Heart right ventricle (tissue), 16 donors: ENCODE measurements around the gene TRMT2A. TPM values are rescaled to one million over a fixed set of nuclear protein-coding genes. Genes with fewer than 3 reads are reported as not detected.

ENCODE experiments used
- ATAC-seq, 8 donors: fragments of 200-7000 bp; cut with Tn5 transposase; one replicate each; pipeline ENCODE4 v1.9.1; 2020; ENCODE audit warnings: mild to moderate bottlenecking in 8 of 8, moderate library complexity in 8 of 8, moderate number of reproducible peaks in 1 of 8
- DNase-seq, 2 donors: peaks; one replicate each; pipeline ENCODE4 v3.0.0-alpha.2; 2020
- H3K27ac ChIP-seq, 10 donors: fragments of 200-600 bp; sonication (generic) in 2 of 10; one replicate each; pipeline versions ENCODE4 v1.5.0 to v1.8.0; 2020 to 2022; ENCODE audit warnings: mild to moderate bottlenecking in 3 of 10
- H3K27me3 ChIP-seq, 7 donors: fragments of 200-600 bp; one replicate each; pipeline ENCODE4 v1.8.0; 2021 to 2022; ENCODE audit warnings: mild to moderate bottlenecking in 2 of 7
- H3K36me3 ChIP-seq, 9 donors: fragments of 200-600 bp; sonication (generic) in 1 of 9; one replicate each; pipeline versions ENCODE4 v1.5.0 to v1.8.0; 2020 to 2022; ENCODE audit warnings: mild to moderate bottlenecking in 2 of 9
- H3K4me1 ChIP-seq, 9 donors: fragments of 200-600 bp; sonication (generic) in 1 of 9; one replicate each; pipeline versions ENCODE4 v1.5.0 to v1.8.0; 2020 to 2022; ENCODE audit warnings: mild to moderate bottlenecking in 4 of 9
- H3K4me3 ChIP-seq, 10 donors: fragments of 200-600 bp; sonication (generic) in 2 of 10; one replicate each; pipeline versions ENCODE4 v1.5.0 to v1.8.0; 2020 to 2022; ENCODE audit warnings: mild to moderate bottlenecking in 7 of 10, moderate library complexity in 2 of 10
- H3K9me3 ChIP-seq, 11 donors: fragments of 200-600 bp in 10 of 11; sonication (generic) in 2 of 11; one replicate each; pipeline versions ENCODE4 v1.5.0 to v1.8.0; 2013 to 2022; ENCODE audit warnings: mild to moderate bottlenecking in 2 of 11, control low read depth in 1 of 11, moderate library complexity in 1 of 11
- CTCF ChIP-seq, 9 donors: fragments of 200-600 bp; sonication (generic) in 2 of 9; IDR thresholded peaks; one replicate each; pipeline versions ENCODE4 v1.5.0 to v1.8.0; 2021 to 2022; ENCODE audit warnings: antibody characterized with exemption in 9 of 9, mild to moderate bottlenecking in 5 of 9, moderate library complexity in 1 of 9
- WGBS, 2 donors: extraction: QIAGEN DNeasy Blood & Tissue Kit; methylation state at CpG; one replicate each; pipeline ENCODE4 v1.1.7; 2013; ENCODE audit warnings: inconsistent platforms in 1 of 2; 5-methylcytosine and 5-hydroxymethylcytosine counted together
- intact Hi-C, 10 donors: fragments of 100-400 bp; cut with DNase I; formaldehyde crosslinking; loops; one replicate each; pipeline versions ENCODE4 v1.11.1 to v1.14.2; 2022
- polyA plus RNA-seq, 2 donors: library from polyadenylated mRNA; stranded (reverse); fragments of 200-250 nt; gene quantifications; one replicate each; pipeline ENCODE4 v1.2.3, GENCODE V29; 2013
- total RNA-seq, 10 donors: library from RNA; stranded (reverse); fragmentation: NEBNext Ultra II Directional in 3 of 10; extraction: Animal tissue kit (Norgen Biotek cat#: 25700) in 3 of 10; gene quantifications; one replicate each; pipeline versions ENCODE4 v1.2.1 to v1.2.4, GENCODE V29; 2021 to 2023
- donor health status: Arrhythmogenic right ventricular cardiomyopathy.
- donor health status: ischemic (EF 13 %, LVEDD 7.1; RV severe dilation, severe dysfunction).
- donor health status: healthy with polysubstance abuse.
- donor health status: DM: no; HTN: yes; CAD: no.
- donor health status: DM: no; HTN: no; CAD: no.
- donor health status: ischemic (EF 25% LVEDD 6.9; RV normal size, moderate dysfunction).
- donor health status: ischemic (EF 25% LVEDD 5.7; RV mildly dilated, moderate dysfunction).
- donor health status: healthy.
- donor health status: DM: yes; HTN: yes; CAD: no.
- donor health status: Ischemic cardiomyopathy.
- donor health status: ischemic (EF 35%, LVEDD 5.7; RV mildly dilated, moderate dysfunction).
- donor health status: nonischemic (EF 11% LVEDD 7.7; RV severe dilation, severe dysfunction).
- donor health status: DM: yes; HTN: yes; CAD: no.
- donor health status: PGD.
- donor health status: ischemic (EF 29% LVEDD 5.4; RV normal size, mild dysfunction).
- donor health status: nonischemic (EF 23%, LVEDD 6.1; RV moderate dilation, normal function).

Gene TRMT2A
- total and polyA plus RNA-seq, 12 donors = 18.4 to 58.2 (median 26.0) TPM

DNA sequence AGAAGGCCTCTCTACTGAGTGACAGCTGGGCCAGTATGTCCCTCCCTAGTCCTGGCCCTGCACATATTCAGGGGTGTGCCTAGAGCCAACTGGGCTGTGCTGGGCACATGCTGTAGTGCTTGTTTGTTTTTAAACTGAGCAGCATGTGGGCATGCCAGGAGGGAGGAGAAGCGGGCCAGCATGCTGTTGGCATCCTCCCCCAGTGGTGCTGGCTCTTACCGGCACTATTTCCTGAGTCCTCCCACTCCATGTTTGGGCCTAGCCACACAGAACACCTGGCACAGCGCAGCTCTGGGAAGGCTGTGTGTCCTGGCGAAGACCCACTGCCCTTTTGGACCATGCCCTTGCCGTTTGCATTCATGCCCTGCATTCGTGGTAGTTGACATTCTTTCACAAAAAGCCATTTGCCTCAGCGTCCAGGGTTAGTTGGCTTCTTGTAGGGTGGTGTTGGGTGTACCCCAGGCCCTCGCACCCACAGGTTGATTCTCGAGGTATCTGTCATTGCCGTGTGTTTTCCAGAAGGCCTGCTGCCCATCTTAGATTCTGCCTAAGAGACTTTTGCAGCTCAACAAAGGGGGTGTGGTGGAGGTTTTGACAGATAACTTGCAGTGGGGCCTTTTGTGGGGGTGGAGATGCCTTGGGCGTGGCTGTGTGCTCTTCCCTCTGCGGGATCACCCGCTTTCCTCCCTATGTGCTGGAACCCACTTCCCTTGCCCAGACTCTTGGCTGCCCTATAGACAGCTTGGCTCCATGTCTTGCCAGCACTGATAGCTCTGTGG, 23.4 kb downstream of the TRMT2A start:
- no peak for TF ChIP-seq CTCF (IDR thresholded peaks at IDR 0.05)
- H3K27ac ChIP-seq = peak overlapping the region in 6 of 10 donors; percentile 24 to 53 (median 39)
- DNase-seq (peak; percentile 69 to 77), ATAC-seq (peak; percentile 94 to 99 (median 96))
- peaks cover 0 to 8% (median 3%) of the 10 kb centered on the region in 11 donors for H3K9me3 ChIP-seq
- no peak overlapping the region for H3K4me3 ChIP-seq
- intact Hi-C loops = loop anchor here in 1 of 10 donors (5.0 kb wide), 1 partner anchor 66 kb away; no protein-coding TSS in a partner anchor
- H3K4me1 ChIP-seq = peaks cover 0 to 12% (median 0%) of the 10 kb centered on the region in 9 donors
- peaks cover 4 to 100% (median 84%) of the 10 kb centered on the region in 9 donors for H3K36me3 ChIP-seq
- 78 to 81% methylated on average over 13 of the region's 13 CpGs for WGBS, 2 donors
- no peaks in the 10 kb centered on the region for H3K27me3 ChIP-seq

GRCh38 chr22:20092477-20092854, 24.6 kb downstream of the TRMT2A start:
- Histone ChIP-seq H3K9me3 (peaks cover 0 to 8% (median 3%) of the 10 kb centered on the region in 11 donors), H3K36me3 (peaks cover 4 to 100% (median 87%) of the 10 kb centered on the region in 9 donors), H3K27ac (peak overlapping the region in 1 of 10 donors; percentile 47), H3K27me3 (no peaks in the 10 kb centered on the region), H3K4me3 (no peak overlapping the region), H3K4me1 (peaks cover 0 to 12% (median 0%) of the 10 kb centered on the region in 9 donors)
- TF ChIP-seq CTCF (IDR thresholded peaks at IDR 0.05) = no peak
- DNase-seq (no peak), ATAC-seq (no peak)
- intact Hi-C loops = loop anchor here in 1 of 10 donors (5.0 kb wide), 1 partner anchor 65 kb away; no protein-coding TSS in a partner anchor
- 92 to 94% methylated on average over 11 of the region's 11 CpGs for WGBS, 2 donors

DNA sequence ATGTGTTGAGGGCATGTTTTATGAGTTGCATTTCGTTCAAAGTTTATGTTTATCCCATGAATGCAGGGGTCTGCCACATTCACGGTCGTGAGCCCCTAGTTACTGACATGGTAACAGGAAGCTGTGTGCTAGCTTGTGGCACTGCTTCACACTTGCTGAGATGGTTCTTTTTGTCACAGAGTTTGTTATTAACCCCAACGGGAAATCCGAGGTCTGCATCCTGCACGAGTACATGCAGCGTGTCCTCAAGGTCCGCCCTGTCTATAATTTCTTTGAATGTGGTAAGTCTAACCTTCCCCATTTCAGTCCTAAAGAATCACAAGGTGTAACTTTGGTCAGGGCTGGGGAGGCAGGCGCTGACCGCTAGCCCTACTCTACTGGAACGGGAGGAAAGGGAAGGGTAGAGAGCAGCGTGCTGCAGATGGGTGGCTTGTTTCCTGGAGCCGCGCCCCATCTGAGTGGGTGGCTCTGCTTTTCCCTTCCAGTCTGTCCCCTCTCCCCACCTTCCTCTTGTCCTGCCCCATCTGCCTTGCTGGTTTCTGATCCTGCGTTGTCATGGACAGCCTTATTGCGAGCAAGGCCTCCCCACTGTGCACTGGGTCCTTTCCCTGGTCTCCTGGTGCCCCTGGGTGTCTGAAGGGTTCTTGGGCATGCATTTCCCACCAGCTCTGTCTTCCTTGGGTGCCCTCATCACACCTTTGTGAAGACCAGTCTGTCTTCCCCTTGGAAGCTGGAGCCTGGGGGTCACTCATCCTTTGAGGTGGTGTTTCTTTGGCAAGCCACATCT, 25.1 kb downstream of the TRMT2A start:
- intact Hi-C loops = loop anchor here in 1 of 10 donors (5.0 kb wide), 1 partner anchor 65 kb away; no protein-coding TSS in a partner anchor
- H3K27ac ChIP-seq = peak overlapping the region in 1 of 10 donors; percentile 47

More for the DNA sequence above, 25.1 kb downstream of the TRMT2A start:
- H3K36me3 ChIP-seq = peaks cover 4 to 100% (median 88%) of the 10 kb centered on the region in 9 donors
- H3K27me3 ChIP-seq = no peaks in the 10 kb centered on the region
- peaks cover 0 to 8% (median 2%) of the 10 kb centered on the region in 11 donors for H3K9me3 ChIP-seq
- no peak overlapping the region for H3K4me3 ChIP-seq
- H3K4me1 ChIP-seq = peaks cover 0 to 12% (median 0%) of the 10 kb centered on the region in 9 donors
- ATAC-seq (no peak), DNase-seq (no peak)
- TF ChIP-seq CTCF (IDR thresholded peaks at IDR 0.05) = no peak
- WGBS, 2 donors = 94 to 95% methylated on average over 16 of the region's 16 CpGs
